Heart left ventricle (tissue), 13 donors: ENCODE results near the gene CARD14.

Experiments used
- POLR2A ChIP-seq, 2 donors: fragments of 450-650 bp; IDR thresholded peaks; one replicate each; pipeline ENCODE4 v1.6.1; 2017; ENCODE audit warnings: antibody characterized with exemption in 2 of 2, mild to moderate bottlenecking in 2 of 2, moderate library complexity in 2 of 2
- TF ChIP-seq, protein P1 (sequence below), 12 donors: fragments of 200-600 bp; sonication (generic) in 4 of 12; IDR thresholded peaks; one replicate each; pipeline versions ENCODE4 v1.5.0 to v1.8.0; 2018 to 2022; ENCODE audit warnings: antibody characterized with exemption in 12 of 12, mild to moderate bottlenecking in 5 of 12
- donor health status: ischemic (EF 13 %, LVEDD 7.1; RV severe dilation, severe dysfunction).
- donor health status: DM: no; HTN: yes; CAD: no.
- donor health status: DM: no; HTN: no; CAD: no.
- donor health status: ischemic (EF 25% LVEDD 6.9; RV normal size, moderate dysfunction).
- donor health status: ischemic (EF 25% LVEDD 5.7; RV mildly dilated, moderate dysfunction).
- donor health status: ischemic (EF 35%, LVEDD 5.7; RV mildly dilated, moderate dysfunction).
- donor health status: nonischemic (EF 11% LVEDD 7.7; RV severe dilation, severe dysfunction).
- donor health status: DM: yes; HTN: yes; CAD: no.
- donor health status: PGD.
- donor health status: ischemic (EF 29% LVEDD 5.4; RV normal size, mild dysfunction).
- donor health status: nonischemic (EF 23%, LVEDD 6.1; RV moderate dilation, normal function).

DNA sequence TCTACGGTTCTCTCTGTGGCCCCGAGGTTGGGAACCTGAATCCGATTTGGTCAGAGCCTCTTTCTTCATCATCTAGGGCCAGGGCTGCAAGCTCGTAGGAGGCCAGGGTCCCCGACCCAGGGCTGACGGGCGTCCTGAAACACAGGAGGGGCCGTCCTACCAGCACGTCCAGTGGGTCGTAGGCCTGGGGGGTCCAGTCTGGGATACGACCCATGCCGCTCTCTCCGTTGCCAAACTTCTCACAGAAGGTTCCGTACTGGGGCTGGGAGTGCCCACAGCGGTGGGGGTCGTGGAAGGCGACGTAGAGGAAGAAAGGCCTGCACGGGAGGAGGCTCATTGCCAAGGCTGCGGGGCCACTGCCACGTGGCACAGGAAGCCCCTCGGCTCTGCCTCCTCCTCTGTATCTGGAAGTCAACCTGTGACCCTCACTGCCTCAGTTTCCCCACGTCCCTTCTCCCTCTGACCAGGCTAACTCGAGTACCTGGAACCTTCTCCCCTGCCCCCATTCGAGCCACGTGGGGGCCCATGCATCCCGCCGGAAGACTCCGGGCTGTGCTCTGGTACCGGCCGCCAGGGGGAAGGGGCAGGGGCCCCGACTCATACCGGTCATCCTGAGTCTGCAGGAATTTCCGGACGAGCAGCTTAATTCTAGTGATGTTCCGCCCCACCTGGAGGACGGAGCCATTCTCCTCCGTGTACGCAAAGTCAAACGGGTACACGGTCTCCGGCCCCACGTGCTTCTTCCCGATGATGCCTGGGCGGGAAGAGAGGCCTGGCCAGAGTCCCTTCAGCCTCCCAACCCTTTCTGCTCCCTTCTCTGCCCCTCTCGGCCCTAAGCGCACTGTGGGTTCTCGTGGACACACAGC lies 44.4 kb downstream of the CARD14 start:
- TF ChIP-seq, protein P1, sequence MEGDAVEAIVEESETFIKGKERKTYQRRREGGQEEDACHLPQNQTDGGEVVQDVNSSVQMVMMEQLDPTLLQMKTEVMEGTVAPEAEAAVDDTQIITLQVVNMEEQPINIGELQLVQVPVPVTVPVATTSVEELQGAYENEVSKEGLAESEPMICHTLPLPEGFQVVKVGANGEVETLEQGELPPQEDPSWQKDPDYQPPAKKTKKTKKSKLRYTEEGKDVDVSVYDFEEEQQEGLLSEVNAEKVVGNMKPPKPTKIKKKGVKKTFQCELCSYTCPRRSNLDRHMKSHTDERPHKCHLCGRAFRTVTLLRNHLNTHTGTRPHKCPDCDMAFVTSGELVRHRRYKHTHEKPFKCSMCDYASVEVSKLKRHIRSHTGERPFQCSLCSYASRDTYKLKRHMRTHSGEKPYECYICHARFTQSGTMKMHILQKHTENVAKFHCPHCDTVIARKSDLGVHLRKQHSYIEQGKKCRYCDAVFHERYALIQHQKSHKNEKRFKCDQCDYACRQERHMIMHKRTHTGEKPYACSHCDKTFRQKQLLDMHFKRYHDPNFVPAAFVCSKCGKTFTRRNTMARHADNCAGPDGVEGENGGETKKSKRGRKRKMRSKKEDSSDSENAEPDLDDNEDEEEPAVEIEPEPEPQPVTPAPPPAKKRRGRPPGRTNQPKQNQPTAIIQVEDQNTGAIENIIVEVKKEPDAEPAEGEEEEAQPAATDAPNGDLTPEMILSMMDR (IDR thresholded peaks at IDR 0.05): no peak
- TF ChIP-seq POLR2A (IDR thresholded peaks at IDR 0.05): no peak
